Measurements from ENCODE around the gene ZRANB1. TPM values are rescaled to one million over a fixed set of nuclear protein-coding genes. Genes with fewer than 3 reads are reported as not detected.
A peak's percentile ranks its signal among the peaks of the same experiment; 100 is the strongest.

The ZRANB1 gene
- total and polyA plus RNA-seq, 2 of the 13 experiments (the other 11 are each of a cell fraction or from before 2014, with no cell fraction given) = 10.3 to 19.6 TPM

DNA sequence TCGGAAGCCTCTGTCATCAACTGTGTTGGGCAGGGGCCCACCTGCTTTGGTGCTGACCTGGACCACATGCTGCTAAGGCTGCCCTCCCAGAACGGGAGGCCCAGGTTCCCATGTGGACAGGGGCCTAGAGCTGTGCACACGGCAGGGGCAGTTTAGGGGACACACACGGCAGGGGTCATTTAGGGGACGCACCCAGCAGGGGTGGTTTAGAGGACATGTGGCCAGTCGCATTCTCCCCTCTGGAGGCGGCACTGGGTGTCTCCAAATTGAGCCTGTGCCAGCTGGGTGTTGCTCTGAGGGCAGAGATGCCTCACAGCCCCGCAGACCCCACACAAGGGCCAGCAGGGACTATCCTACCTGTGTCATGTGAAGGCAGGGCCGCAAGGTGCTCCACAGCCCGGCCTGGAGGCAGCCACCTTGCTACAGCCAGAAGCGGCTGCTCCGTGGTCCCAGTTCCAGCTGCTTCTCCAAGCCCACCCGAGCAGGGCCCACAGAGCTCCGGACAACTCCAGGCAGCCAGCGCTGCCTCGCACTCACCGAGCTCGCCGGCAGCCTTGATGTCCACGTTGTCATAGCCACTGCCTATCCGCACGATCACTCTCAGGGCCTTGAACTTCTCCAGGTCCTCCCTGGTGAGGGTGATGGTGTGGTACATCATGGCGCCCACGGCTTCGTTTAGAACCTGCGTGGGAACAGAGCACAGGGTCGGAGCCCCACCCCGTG, 60.7 kb downstream of the ZRANB1 start:
- BruUV-seq (replicated peaks) = no TSS peak

DNA sequence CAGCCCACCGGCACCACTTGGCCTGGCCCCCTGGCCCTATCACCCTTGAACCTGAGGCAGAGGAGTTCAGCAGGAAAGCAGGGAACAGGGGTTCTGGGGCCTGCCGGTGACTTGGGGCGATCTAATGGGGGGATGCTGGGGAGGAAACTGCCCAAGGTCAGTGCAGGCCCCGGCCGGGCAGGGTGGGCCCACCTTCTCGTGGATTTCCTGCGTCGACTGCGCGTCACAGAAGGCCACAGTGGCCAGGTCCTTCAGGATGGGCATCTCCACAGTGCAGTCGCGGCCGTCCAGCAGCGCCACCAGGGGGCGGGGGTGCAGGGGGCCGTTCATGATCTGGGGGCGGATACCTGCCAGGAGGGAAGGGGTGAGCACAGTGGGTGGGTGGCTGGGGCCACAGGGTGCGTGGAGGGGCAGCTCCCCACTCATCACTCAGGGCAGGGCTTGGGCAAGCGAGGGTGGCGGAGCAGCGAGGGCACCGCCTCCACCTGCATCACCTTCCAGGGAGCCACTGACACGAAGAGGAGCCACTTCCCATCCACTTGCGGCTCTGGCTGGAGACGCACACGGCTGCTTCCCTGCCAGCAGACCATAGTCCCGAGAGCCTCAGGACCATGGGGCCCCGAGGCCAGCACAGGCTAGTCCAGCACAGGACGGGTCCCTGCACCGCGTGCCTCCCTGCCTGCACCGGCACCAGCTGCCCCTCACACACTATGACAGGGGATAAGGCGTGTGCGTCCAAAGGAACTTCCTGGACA, 61.4 kb downstream of the ZRANB1 start:
- no peak overlapping the region for H2AFZ ChIP-seq (ENCODE audit: low read length)
- CTCF ChIA-PET (ENCODE audit: low intra/inter-chr PET ratio, low total read pairs) = no interaction called here
- H3K9me3 ChIP-seq (ENCODE audit: low read length) = no peaks in the 10 kb centered on the region
- no peak for TF ChIP-seq CENPT (CRISPR knock-in tag; IDR thresholded peaks at IDR 0.05; ENCODE audit: low read depth)
- TF ChIP-seq, protein P1, sequence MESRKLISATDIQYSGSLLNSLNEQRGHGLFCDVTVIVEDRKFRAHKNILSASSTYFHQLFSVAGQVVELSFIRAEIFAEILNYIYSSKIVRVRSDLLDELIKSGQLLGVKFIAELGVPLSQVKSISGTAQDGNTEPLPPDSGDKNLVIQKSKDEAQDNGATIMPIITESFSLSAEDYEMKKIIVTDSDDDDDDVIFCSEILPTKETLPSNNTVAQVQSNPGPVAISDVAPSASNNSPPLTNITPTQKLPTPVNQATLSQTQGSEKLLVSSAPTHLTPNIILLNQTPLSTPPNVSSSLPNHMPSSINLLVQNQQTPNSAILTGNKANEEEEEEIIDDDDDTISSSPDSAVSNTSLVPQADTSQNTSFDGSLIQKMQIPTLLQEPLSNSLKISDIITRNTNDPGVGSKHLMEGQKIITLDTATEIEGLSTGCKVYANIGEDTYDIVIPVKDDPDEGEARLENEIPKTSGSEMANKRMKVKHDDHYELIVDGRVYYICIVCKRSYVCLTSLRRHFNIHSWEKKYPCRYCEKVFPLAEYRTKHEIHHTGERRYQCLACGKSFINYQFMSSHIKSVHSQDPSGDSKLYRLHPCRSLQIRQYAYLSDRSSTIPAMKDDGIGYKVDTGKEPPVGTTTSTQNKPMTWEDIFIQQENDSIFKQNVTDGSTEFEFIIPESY (CRISPR knock-in tag; IDR thresholded peaks at IDR 0.05) = peak; percentile 29; the same call in 1 of the 2 replicates
- TF ChIP-seq, protein P2, sequence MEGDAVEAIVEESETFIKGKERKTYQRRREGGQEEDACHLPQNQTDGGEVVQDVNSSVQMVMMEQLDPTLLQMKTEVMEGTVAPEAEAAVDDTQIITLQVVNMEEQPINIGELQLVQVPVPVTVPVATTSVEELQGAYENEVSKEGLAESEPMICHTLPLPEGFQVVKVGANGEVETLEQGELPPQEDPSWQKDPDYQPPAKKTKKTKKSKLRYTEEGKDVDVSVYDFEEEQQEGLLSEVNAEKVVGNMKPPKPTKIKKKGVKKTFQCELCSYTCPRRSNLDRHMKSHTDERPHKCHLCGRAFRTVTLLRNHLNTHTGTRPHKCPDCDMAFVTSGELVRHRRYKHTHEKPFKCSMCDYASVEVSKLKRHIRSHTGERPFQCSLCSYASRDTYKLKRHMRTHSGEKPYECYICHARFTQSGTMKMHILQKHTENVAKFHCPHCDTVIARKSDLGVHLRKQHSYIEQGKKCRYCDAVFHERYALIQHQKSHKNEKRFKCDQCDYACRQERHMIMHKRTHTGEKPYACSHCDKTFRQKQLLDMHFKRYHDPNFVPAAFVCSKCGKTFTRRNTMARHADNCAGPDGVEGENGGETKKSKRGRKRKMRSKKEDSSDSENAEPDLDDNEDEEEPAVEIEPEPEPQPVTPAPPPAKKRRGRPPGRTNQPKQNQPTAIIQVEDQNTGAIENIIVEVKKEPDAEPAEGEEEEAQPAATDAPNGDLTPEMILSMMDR (CRISPR knock-in tag; IDR thresholded peaks at IDR 0.05) = peak; percentile 24; the same call in 1 of the 2 replicates
- H3K4me1 ChIP-seq (ENCODE audit: insufficient read depth, low read length) = peaks cover 18% of the 10 kb centered on the region
- intact Hi-C loops (cut with micrococcal nuclease; ENCODE audit: unreplicated experiment) (loop anchor here (5.0 kb wide), 1 partner anchor 59 kb away; no protein-coding TSS in a partner anchor), in situ Hi-C loops (cut with HindIII; ENCODE audit: extremely low pct_ligation_motif_present, low pct_unique_long_range_greater_than_20kb) (no loop called here)
- H3K4me2 ChIP-seq (ENCODE audit: low read depth, low read length) = no peak overlapping the region
- 67% methylated on average over 9 of the region's 34 CpGs for WGBS (ENCODE audit: low lambda C conversion rate)
- no peaks in the 10 kb centered on the region for H3K79me2 ChIP-seq (ENCODE audit: insufficient read depth, low read length)
- DNase-seq (ENCODE audit: low spot score) = no peak
- peaks cover 22 to 80% of the 10 kb centered on the region in 2 experiments for H3K27me3 ChIP-seq (ENCODE audit: control insufficient read depth in 1 of 2, insufficient read depth in 2 of 2, low read length in 2 of 2)
- ATAC-seq = peak; percentile 17
- no TSS peak for BruUV-seq (replicated peaks)
- FAIRE-seq = no peak
- H4K20me1 ChIP-seq (ENCODE audit: insufficient read depth, low read length) = no peaks in the 10 kb centered on the region
- H3K36me3 ChIP-seq (replicated peaks in 1 of 2; ENCODE audit: control insufficient read depth in 1 of 2, insufficient read depth in 2 of 2, low read length in 2 of 2) = no peaks in the 10 kb centered on the region
- H3K27ac ChIP-seq (ENCODE audit: extremely low read length, insufficient read depth, low read length) = no peak overlapping the region
- H3K4me3 ChIP-seq (replicated peaks in 1 of 3; ENCODE audit: insufficient read depth in 1 of 3, low read depth in 2 of 3, low read length in 3 of 3) = no peak overlapping the region
- POLR2A ChIA-PET = no interaction called here
- H3K9ac ChIP-seq (ENCODE audit: insufficient read depth, low read depth, low read length) = no peak overlapping the region

More for the DNA sequence above, 60.7 kb downstream of the ZRANB1 start:
- no peak overlapping the region for H3K27ac ChIP-seq (ENCODE audit: extremely low read length, insufficient read depth, low read length)
- in situ Hi-C loops (cut with HindIII; ENCODE audit: extremely low pct_ligation_motif_present, low pct_unique_long_range_greater_than_20kb) = no loop called here
- no peaks in the 10 kb centered on the region for H3K79me2 ChIP-seq (ENCODE audit: insufficient read depth, low read length)
- DNase-seq (ENCODE audit: low spot score) (no peak), FAIRE-seq (no peak), ATAC-seq (no peak)
- 76% methylated on average over 10 of the region's 28 CpGs for WGBS (ENCODE audit: low lambda C conversion rate)
- CTCF ChIA-PET (ENCODE audit: low intra/inter-chr PET ratio, low total read pairs) = no interaction called here
- no peaks in the 10 kb centered on the region for H3K36me3 ChIP-seq (replicated peaks in 1 of 2; ENCODE audit: control insufficient read depth in 1 of 2, insufficient read depth in 2 of 2, low read length in 2 of 2)
- no peaks in the 10 kb centered on the region for H3K9me3 ChIP-seq (ENCODE audit: low read length)
- no peak for TF ChIP-seq ESRRA (CRISPR knock-in tag; IDR thresholded peaks at IDR 0.05; ENCODE audit: low read depth)
- no peak for TF ChIP-seq IRX3 (CRISPR knock-in tag; IDR thresholded peaks at IDR 0.05; ENCODE audit: borderline replicate concordance, low read depth)
- no peak for TF ChIP-seq NR2F6 (IDR thresholded peaks at IDR 0.05)
- TF ChIP-seq NR2F6 (CRISPR knock-in tag; IDR thresholded peaks at IDR 0.05) = no peak
- TF ChIP-seq, protein P3, sequence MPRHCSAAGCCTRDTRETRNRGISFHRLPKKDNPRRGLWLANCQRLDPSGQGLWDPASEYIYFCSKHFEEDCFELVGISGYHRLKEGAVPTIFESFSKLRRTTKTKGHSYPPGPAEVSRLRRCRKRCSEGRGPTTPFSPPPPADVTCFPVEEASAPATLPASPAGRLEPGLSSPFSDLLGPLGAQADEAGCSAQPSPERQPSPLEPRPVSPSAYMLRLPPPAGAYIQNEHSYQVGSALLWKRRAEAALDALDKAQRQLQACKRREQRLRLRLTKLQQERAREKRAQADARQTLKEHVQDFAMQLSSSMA (CRISPR knock-in tag; IDR thresholded peaks at IDR 0.05) = no peak
- no peak for TF ChIP-seq RFX3 (CRISPR knock-in tag; IDR thresholded peaks at IDR 0.05)
- no peak for TF ChIP-seq CEBPG (CRISPR knock-in tag; IDR thresholded peaks at IDR 0.05)
- no peak overlapping the region for H3K9ac ChIP-seq (ENCODE audit: insufficient read depth, low read depth, low read length)
- no peak overlapping the region for H3K4me2 ChIP-seq (ENCODE audit: low read depth, low read length)
- POLR2A ChIA-PET = no interaction called here
- H4K20me1 ChIP-seq (ENCODE audit: insufficient read depth, low read length) = no peaks in the 10 kb centered on the region
- H3K4me1 ChIP-seq (ENCODE audit: insufficient read depth, low read length) = peaks cover 18% of the 10 kb centered on the region
- no peak overlapping the region for H3K4me3 ChIP-seq (replicated peaks in 1 of 3; ENCODE audit: insufficient read depth in 1 of 3, low read depth in 2 of 3, low read length in 3 of 3)
- intact Hi-C loops (cut with micrococcal nuclease; ENCODE audit: unreplicated experiment) = loop anchor here (5.0 kb wide), 1 partner anchor 60 kb away; no protein-coding TSS in a partner anchor
- H3K27me3 ChIP-seq (ENCODE audit: control insufficient read depth in 1 of 2, insufficient read depth in 2 of 2, low read length in 2 of 2) = peaks cover 22 to 83% of the 10 kb centered on the region in 2 experiments
- no peak overlapping the region for H2AFZ ChIP-seq (ENCODE audit: low read length)

All from HepG2 (cell line).